Measurements from ENCODE around the gene ZCCHC17. TPM values are rescaled to one million over a fixed set of nuclear protein-coding genes. Genes with fewer than 3 reads are reported as not detected.
A peak's percentile ranks its signal among the peaks of the same experiment; 100 is the strongest.

The ZCCHC17 gene
- total RNA-seq, 2 experiments from 2014 or later = 7.3 to 7.6 TPM

DNA sequence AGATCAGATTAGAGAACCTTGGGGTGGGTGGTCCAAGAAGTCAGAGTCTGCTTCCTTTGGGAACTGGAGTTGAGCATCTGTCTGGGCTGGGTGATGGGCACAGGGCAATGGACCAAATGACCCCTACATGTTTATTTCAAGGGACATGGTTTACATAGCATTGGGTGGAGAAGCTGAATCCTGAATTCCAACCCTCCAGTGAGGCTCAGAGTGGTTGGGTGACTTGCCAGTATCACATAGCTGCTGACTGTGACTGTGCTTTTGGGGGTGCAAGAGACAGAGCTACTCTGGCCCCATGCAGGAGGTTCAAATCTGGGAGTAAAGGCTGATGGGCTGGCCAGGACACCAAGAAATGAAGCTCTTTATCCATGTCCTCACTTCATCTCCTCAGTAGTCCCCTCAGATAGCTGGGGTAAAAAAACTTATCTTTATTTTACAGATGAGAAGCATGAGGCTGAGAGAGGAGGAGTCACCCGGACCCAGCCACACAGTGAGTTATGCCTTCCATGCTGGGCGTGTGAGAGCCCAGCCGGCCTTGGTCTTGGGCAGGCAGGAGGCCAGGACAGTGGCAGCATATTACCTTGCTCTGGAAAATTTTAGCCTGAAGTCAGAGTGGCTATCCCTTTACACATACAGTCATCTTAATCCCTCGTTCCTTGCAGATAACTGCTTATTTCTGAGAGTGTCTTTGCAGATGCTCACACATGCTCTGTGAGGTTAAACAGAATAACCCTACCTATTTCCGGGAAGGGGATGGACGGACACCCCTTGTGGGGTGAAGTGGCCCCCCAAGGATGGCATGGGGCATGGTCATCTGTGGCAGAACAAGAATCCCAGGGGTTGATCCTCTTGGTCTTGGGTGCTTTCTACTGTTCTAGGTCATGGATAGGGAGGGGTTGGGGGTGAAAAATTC, 113.4 kb downstream of the ZCCHC17 start:
- TF ChIP-seq, protein P1, sequence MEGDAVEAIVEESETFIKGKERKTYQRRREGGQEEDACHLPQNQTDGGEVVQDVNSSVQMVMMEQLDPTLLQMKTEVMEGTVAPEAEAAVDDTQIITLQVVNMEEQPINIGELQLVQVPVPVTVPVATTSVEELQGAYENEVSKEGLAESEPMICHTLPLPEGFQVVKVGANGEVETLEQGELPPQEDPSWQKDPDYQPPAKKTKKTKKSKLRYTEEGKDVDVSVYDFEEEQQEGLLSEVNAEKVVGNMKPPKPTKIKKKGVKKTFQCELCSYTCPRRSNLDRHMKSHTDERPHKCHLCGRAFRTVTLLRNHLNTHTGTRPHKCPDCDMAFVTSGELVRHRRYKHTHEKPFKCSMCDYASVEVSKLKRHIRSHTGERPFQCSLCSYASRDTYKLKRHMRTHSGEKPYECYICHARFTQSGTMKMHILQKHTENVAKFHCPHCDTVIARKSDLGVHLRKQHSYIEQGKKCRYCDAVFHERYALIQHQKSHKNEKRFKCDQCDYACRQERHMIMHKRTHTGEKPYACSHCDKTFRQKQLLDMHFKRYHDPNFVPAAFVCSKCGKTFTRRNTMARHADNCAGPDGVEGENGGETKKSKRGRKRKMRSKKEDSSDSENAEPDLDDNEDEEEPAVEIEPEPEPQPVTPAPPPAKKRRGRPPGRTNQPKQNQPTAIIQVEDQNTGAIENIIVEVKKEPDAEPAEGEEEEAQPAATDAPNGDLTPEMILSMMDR (IDR thresholded peaks at IDR 0.05) = no peak
- Mint-ChIP-seq H3K36me3 (ENCODE audit: low read depth) (no peaks in the 10 kb centered on the region), H3K4me1 (ENCODE audit: low read depth) (peaks cover 7% of the 10 kb centered on the region), H3K27ac (no peak overlapping the region), H3K27me3 (peaks cover 64% of the 10 kb centered on the region), H3K9me3 (no peaks in the 10 kb centered on the region), H3K4me3 (no peak overlapping the region)
- Histone ChIP-seq H3K27me3 (ENCODE audit: control insufficient read depth in 1 of 2, insufficient read depth in 2 of 2, low read length in 2 of 2) (peaks cover 36 to 54% of the 10 kb centered on the region in 2 experiments), H3K4me1 (ENCODE audit: insufficient read depth, low read length) (peaks cover 18% of the 10 kb centered on the region), H3K9me3 (ENCODE audit: control insufficient read depth in 1 of 2, insufficient read depth in 1 of 2, low read length in 2 of 2) (no peaks in the 10 kb centered on the region), H3K36me3 (ENCODE audit: insufficient read depth, low read length) (no peaks in the 10 kb centered on the region), H3K27ac (ENCODE audit: low read depth in 1 of 2, low read length in 2 of 2) (no peak overlapping the region), H3K4me3 (ENCODE audit: low read length) (no peak overlapping the region)
- DNase-seq = no peak
- ATAC-seq (ENCODE audit: poor library complexity) = no peak
- intact Hi-C loops (cut with DNase I, micrococcal nuclease) = no loop called here
- ChIA-PET CTCF (no interaction called here), POLR2A (no interaction called here)

DNA sequence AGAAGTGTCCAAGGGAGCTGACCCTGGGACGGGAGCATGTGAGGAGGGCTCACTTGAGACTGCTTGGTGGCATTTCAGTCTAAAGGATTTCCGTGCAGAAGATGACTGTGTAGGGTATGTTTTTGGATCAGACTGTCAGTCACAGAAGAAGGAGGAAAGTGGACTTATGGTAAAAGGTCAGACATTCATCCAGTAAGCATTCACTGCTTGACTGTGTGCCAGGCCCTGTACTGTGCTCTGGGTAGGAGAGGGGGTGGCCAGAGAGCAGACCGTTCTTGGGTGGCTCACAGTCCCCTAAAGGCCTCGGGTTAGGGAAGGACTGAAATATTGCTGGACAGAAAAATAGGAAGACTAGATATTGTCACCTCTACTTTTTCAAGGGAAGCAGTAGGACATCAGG, 114.0 kb downstream of the ZCCHC17 start:
- H3K4me1 ChIP-seq (ENCODE audit: insufficient read depth, low read length) = peaks cover 18% of the 10 kb centered on the region
- H3K27me3 ChIP-seq (ENCODE audit: control insufficient read depth in 1 of 2, insufficient read depth in 2 of 2, low read length in 2 of 2) = peaks cover 43 to 60% of the 10 kb centered on the region in 2 experiments
- peak overlapping the region; percentile 20 for H3K4me3 Mint-ChIP-seq
- no peak overlapping the region for H3K27ac Mint-ChIP-seq
- peaks cover 7% of the 10 kb centered on the region for H3K4me1 Mint-ChIP-seq (ENCODE audit: low read depth)
- ATAC-seq (ENCODE audit: poor library complexity) (no peak), DNase-seq (no peak)
- CTCF ChIA-PET = no interaction called here
- no peaks in the 10 kb centered on the region for H3K9me3 Mint-ChIP-seq
- no peak overlapping the region for H3K4me3 ChIP-seq (ENCODE audit: low read length)
- H3K9me3 ChIP-seq (ENCODE audit: control insufficient read depth in 1 of 2, insufficient read depth in 1 of 2, low read length in 2 of 2) = no peaks in the 10 kb centered on the region
- no peaks in the 10 kb centered on the region for H3K36me3 ChIP-seq (ENCODE audit: insufficient read depth, low read length)
- POLR2A ChIA-PET = no interaction called here
- H3K36me3 Mint-ChIP-seq (ENCODE audit: low read depth) = no peaks in the 10 kb centered on the region
- H3K27ac ChIP-seq (ENCODE audit: low read depth in 1 of 2, low read length in 2 of 2) = no peak overlapping the region
- peaks cover 70% of the 10 kb centered on the region for H3K27me3 Mint-ChIP-seq
- TF ChIP-seq, protein P1 (IDR thresholded peaks at IDR 0.05) = no peak
- intact Hi-C loops (cut with DNase I, micrococcal nuclease) = no loop called here

DNA sequence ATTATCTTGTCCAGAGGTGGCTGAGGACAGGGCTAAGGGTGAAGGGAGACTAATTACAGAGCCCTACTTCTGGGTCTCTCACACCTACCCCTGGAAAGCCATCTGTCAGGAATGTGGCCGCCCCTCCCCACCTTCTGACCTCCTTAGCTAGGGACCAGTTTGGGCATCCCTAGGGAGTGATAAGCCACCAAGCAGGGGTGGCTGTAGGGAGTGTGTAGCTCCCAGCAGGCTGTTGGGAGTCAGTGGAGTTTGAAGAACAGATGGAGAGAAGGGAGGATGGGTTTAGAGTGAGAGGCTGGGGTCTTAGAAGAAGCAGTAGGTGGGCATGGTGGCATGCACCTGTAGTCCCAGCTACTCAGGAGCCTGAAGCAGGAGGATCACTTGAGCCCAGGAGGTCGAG, 115.4 kb downstream of the ZCCHC17 start:
- Histone ChIP-seq H3K9me3 (ENCODE audit: control insufficient read depth in 1 of 2, insufficient read depth in 1 of 2, low read length in 2 of 2) (no peaks in the 10 kb centered on the region), H3K27me3 (ENCODE audit: control insufficient read depth in 1 of 2, insufficient read depth in 2 of 2, low read length in 2 of 2) (peaks cover 45 to 66% of the 10 kb centered on the region in 2 experiments), H3K36me3 (ENCODE audit: insufficient read depth, low read length) (no peaks in the 10 kb centered on the region), H3K27ac (ENCODE audit: low read depth in 1 of 2, low read length in 2 of 2) (no peak overlapping the region), H3K4me1 (ENCODE audit: insufficient read depth, low read length) (peaks cover 18% of the 10 kb centered on the region), H3K4me3 (ENCODE audit: low read length) (no peak overlapping the region)
- intact Hi-C loops (cut with DNase I, micrococcal nuclease) = no loop called here
- Mint-ChIP-seq H3K9me3 (no peaks in the 10 kb centered on the region), H3K4me3 (peak overlapping the region; percentile 78), H3K36me3 (ENCODE audit: low read depth) (no peaks in the 10 kb centered on the region), H3K27me3 (peaks cover 81% of the 10 kb centered on the region), H3K27ac (no peak overlapping the region), H3K4me1 (ENCODE audit: low read depth) (peaks cover 7% of the 10 kb centered on the region)
- ATAC-seq (ENCODE audit: poor library complexity) (no peak), DNase-seq (no peak)
- ChIA-PET POLR2A (interaction anchor here (0.6 to 1.0 kb wide), 2 partner anchors 17 to 260 kb away, joined by 3 read pairs; no protein-coding TSS in a partner anchor), CTCF (no interaction called here)
- TF ChIP-seq, protein P1 (IDR thresholded peaks at IDR 0.05) = no peak

Measured in CD4-positive, alpha-beta T cell (primary cell).